Spleen (tissue), 11 donors: ENCODE data around the gene AKIP1. TPM values are rescaled to one million over a fixed set of nuclear protein-coding genes. Genes with fewer than 3 reads are reported as not detected.
"Not testable (repeated sequence)": the region's sequence is repeated elsewhere in the genome, so short reads cannot be mapped to it uniquely, and the experiment has no call there.

Experiments
- DNase-seq: peaks from one replicate; pipeline ENCODE4 v3.0.0-alpha.2; 2020
- H3K27ac ChIP-seq, 8 donors: fragments of 200-600 bp; sonication (generic) in 7 of 8; 1 replicate in 4 of 8; 2 replicates in 4 of 8; pipeline versions ENCODE4 v1.5.0 to v1.8.0; 2016 to 2021; ENCODE audit warnings: inconsistent platforms in 4 of 8, mild to moderate bottlenecking in 4 of 8, moderate library complexity in 1 of 8
- H3K27me3 ChIP-seq, 7 donors: fragments of 200-600 bp; sonication (generic) in 6 of 7; replicated peaks in 1 of 7; 1 replicate in 4 of 7; 2 replicates in 3 of 7; pipeline versions ENCODE4 v1.5.0 to v1.8.0; 2016 to 2021; ENCODE audit warnings: inconsistent platforms in 3 of 7, mild to moderate bottlenecking in 1 of 7
- H3K36me3 ChIP-seq, 6 donors: fragments of 200-600 bp; sonication (generic) in 5 of 6; 1 replicate in 4 of 6; 2 replicates in 2 of 6; pipeline versions ENCODE4 v1.5.0 to v1.8.0; 2016 to 2021; ENCODE audit warnings: inconsistent platforms in 2 of 6
- H3K4me1 ChIP-seq, 6 donors: fragments of 200-600 bp; sonication (generic) in 5 of 6; 1 replicate in 3 of 6; 2 replicates in 3 of 6; pipeline versions ENCODE4 v1.5.0 to v1.8.0; 2016 to 2021; ENCODE audit warnings: inconsistent platforms in 3 of 6
- H3K4me3 ChIP-seq, 8 donors: fragments of 200-600 bp; sonication (generic) in 7 of 8; 1 replicate in 4 of 8; 2 replicates in 4 of 8; pipeline versions ENCODE4 v1.5.0 to v1.8.0; 2016 to 2021; ENCODE audit warnings: inconsistent platforms in 4 of 8, mild to moderate bottlenecking in 4 of 8, moderate library complexity in 2 of 8
- H3K9me3 ChIP-seq, 8 donors: fragments of 200-600 bp; sonication (generic) in 7 of 8; 1 replicate in 4 of 8; 2 replicates in 4 of 8; pipeline versions ENCODE4 v1.5.0 to v1.8.0; 2016 to 2021; ENCODE audit warnings: inconsistent platforms in 4 of 8
- CTCF ChIP-seq, 11 experiments: fragments of 200-600 bp in 7 of 11; fragments of 450-650 bp in 4 of 11; sonication (generic) in 4 of 11; IDR thresholded peaks in 8 of 11; conservative IDR thresholded peaks in 3 of 11; 1 replicate in 7 of 11; 2 replicates in 4 of 11; pipeline versions ENCODE4 v1.4.0 to v1.8.0; 2016 to 2021; ENCODE audit warnings: antibody characterized with exemption in 11 of 11, inconsistent platforms in 4 of 11, mild to moderate bottlenecking in 1 of 11
- POLR2A ChIP-seq, 3 donors: fragments of 450-650 bp; IDR thresholded peaks; one replicate each; pipeline ENCODE4 v1.5.1; 2017; ENCODE audit warnings: antibody characterized with exemption in 3 of 3, mild to moderate bottlenecking in 1 of 3
- POLR2AphosphoS5 ChIP-seq, 3 donors: sonication (generic); formaldehyde crosslinking; IDR thresholded peaks; one replicate each; pipeline ENCODE4 v1.5.1; 2017; ENCODE audit warnings: antibody characterized with exemption in 3 of 3
- WGBS, 5 donors: extraction: QIAGEN DNeasy Blood & Tissue Kit in 3 of 5; methylation state at CpG; one replicate each; pipeline versions ENCODE4 v1.1.5 to v1.1.7; 2013 to 2018; 5-methylcytosine and 5-hydroxymethylcytosine counted together
- intact Hi-C: fragments of 100-400 bp; cut with DNase I; formaldehyde crosslinking; loops from one replicate; pipeline ENCODE4 v1.15.0; 2023; ENCODE audit warnings: low total_unique reads
- polyA plus RNA-seq, 3 donors: library from polyadenylated mRNA; stranded (reverse); fragments of 200-250 nt; gene quantifications; one replicate each; pipeline ENCODE4 v1.2.1, GENCODE V29; 2013
- total RNA-seq, 7 donors: library from RNA; depleted of rRNA in 3 of 7; stranded (reverse); fragments of >200 nt in 3 of 7; fragmentation: NEBNext Ultra II Directional in 4 of 7; extraction: Animal tissue kit (Norgen Biotek cat#: 25700) in 4 of 7; gene quantifications; one replicate each; pipeline versions ENCODE4 v1.1.0 to v1.2.1, GENCODE V29; 2016 to 2021
- donor health status: healthy with polysubstance abuse.
- donor health status: DM: no; HTN: no; CAD: no; lungs with moderate emphysema.
- donor health status: DM: no; HTN: no; CAD: no.
- donor health status: Bipolar disorder and iron deficiency.
- donor health status: healthy.
- donor health status: DM: no; HTN: no; CAD: no.
- donor health status: DM: yes; HTN: yes; CAD: no.

The AKIP1 gene
- total and polyA plus RNA-seq, 10 donors, result 9.8 to 33.6 (median 24.9) TPM

DNA sequence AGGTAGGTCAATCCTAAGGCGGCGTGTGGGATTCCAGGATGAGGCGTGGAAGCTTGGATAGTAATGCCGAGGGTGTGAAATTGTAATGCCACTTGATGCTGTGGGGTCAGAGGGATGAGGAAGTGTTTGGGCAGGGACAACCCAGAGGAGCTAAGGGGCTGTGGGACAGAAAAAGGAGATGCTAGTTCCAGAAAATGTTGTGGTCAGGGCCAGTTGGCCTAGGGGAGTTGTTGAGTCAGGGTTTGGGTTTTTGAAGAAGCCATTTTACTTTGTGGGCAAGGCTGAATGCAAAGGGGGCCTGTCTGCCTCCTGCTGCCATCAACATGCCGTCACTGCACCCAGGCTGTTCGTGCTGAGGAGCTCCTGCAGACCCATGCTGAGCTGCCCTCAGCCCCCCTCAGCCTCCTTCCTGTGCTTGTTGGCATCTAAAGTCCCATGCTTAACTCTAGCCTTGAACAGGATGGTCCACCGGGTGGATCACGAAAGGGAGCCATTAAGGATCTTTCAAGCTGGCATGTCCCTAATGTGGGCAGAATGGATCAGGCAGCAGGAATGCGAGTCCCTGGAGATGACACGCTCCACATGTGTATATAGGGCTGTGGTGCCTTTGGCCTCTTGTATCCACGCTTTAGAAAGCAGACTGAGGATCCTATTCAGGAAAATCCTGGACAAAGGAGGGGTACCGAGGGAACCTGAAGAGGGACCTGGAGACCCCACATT is 19.6 kb downstream of the AKIP1 start:
- 84 to 95% (median 91%) methylated on average over 12 of the region's 12 CpGs for WGBS, 5 donors
- H3K9me3 ChIP-seq, result no peaks in the 10 kb centered on the region
- H3K27me3 ChIP-seq, result no peaks in the 10 kb centered on the region
- no peak overlapping the region for H3K4me3 ChIP-seq
- peaks cover 0 to 2% (median 0%) of the 10 kb centered on the region in 6 donors for H3K36me3 ChIP-seq
- DNase-seq, result no peak
- intact Hi-C loops, result no loop called here
- no peaks in the 10 kb centered on the region for H3K4me1 ChIP-seq
- H3K27ac ChIP-seq, result no peak overlapping the region
- no peak for TF ChIP-seq POLR2A (IDR thresholded peaks at IDR 0.05)
- TF ChIP-seq CTCF (IDR thresholded peaks at IDR 0.05 in 8 of 11, conservative IDR thresholded peaks at IDR 0.05 in 3 of 11), result no peak
- TF ChIP-seq POLR2AphosphoS5 (IDR thresholded peaks at IDR 0.05), result no peak

DNA sequence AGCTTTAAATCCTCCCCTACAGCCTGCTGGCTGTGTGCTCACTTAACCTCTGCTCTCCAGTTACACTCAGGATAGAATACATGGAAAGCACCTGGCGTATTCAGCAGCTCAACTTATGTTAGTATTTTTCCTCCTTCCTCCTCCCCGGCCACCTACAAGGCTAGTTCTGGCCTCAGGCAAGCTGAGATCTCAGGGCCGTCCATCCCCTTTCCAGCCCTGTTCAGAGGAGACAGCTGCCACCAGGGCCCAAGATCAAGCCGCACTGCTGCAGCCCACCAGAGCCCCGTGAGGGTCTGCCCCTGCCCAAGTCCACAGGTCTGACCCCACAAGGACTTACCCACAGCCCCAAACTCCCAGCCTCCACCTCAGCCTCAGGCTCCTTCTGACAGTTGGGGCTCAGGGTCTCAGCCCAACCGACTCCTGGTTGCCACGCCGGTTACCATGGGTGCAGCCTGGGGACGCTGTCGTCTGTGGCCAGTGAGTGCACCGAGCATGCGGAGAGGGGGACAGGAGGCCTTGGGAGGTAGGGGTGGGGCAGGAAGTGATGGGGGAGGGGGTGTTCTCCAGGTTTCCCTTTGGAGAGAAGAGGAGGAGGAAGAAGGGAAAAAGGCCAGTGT is 21.7 kb downstream of the AKIP1 start, which contains the start of gene C11orf16:
Gene C11orf16, minus strand, starts transcription at position 384 of the 617 bp plus-strand sequence. CDS start 639 bp downstream, outside the sequence.
- H3K9me3 ChIP-seq, result no peaks in the 10 kb centered on the region
- TF ChIP-seq CTCF (IDR thresholded peaks at IDR 0.05 in 8 of 11, conservative IDR thresholded peaks at IDR 0.05 in 3 of 11) (no peak), POLR2AphosphoS5 (IDR thresholded peaks at IDR 0.05) (no peak), POLR2A (IDR thresholded peaks at IDR 0.05) (no peak)
- no peak within 1 kb of the TSS for H3K4me3 ChIP-seq
- WGBS, 5 donors, result 75 to 89% (median 80%) methylated on average over 12 of the region's 12 CpGs
- intact Hi-C loops, result no loop called here
- H3K4me1 ChIP-seq, result no peaks in the 10 kb centered on the region
- no peaks in the 10 kb centered on the region for H3K36me3 ChIP-seq
- H3K27ac ChIP-seq, result no peak within 1 kb of the TSS
- no peaks in the 10 kb centered on the region for H3K27me3 ChIP-seq
- no peak for DNase-seq

- H3K27me3 ChIP-seq, result no peaks in the 10 kb centered on the region
- H3K27ac ChIP-seq, result no peak overlapping the region
- no peaks in the 10 kb centered on the region for H3K36me3 ChIP-seq
- intact Hi-C loops, result no loop called here
- TF ChIP-seq CTCF (IDR thresholded peaks at IDR 0.05 in 8 of 11, conservative IDR thresholded peaks at IDR 0.05 in 3 of 11) (no peak), POLR2AphosphoS5 (IDR thresholded peaks at IDR 0.05) (no peak), POLR2A (IDR thresholded peaks at IDR 0.05) (no peak)
- DNase-seq, result no peak
- H3K4me1 ChIP-seq, result no peaks in the 10 kb centered on the region
- H3K4me3 ChIP-seq, result no peak overlapping the region
- WGBS, 5 donors, result 82 to 98% (median 92%) methylated on average over 6 of the region's 6 CpGs
- no peaks in the 10 kb centered on the region for H3K9me3 ChIP-seq
These were observed 22.9 kb downstream of the AKIP1 start for GRCh38 chr11:8933931-8934330.

- Histone ChIP-seq H3K9me3 (no peaks in the 10 kb centered on the region), H3K4me3 (no peak overlapping the region), H3K4me1 (no peaks in the 10 kb centered on the region), H3K36me3 (no peaks in the 10 kb centered on the region), H3K27me3 (no peaks in the 10 kb centered on the region), H3K27ac (no peak overlapping the region)
- TF ChIP-seq POLR2A (IDR thresholded peaks at IDR 0.05) (no peak), CTCF (IDR thresholded peaks at IDR 0.05 in 8 of 11, conservative IDR thresholded peaks at IDR 0.05 in 3 of 11) (no peak), POLR2AphosphoS5 (IDR thresholded peaks at IDR 0.05) (no peak)
- intact Hi-C loops, result no loop called here
- 71 to 81% (median 79%) methylated on average over 14 of the region's 14 CpGs for WGBS, 5 donors
- no peak for DNase-seq
These were observed 23.9 kb downstream of the AKIP1 start for GRCh38 chr11:8934742-8935488.

DNA sequence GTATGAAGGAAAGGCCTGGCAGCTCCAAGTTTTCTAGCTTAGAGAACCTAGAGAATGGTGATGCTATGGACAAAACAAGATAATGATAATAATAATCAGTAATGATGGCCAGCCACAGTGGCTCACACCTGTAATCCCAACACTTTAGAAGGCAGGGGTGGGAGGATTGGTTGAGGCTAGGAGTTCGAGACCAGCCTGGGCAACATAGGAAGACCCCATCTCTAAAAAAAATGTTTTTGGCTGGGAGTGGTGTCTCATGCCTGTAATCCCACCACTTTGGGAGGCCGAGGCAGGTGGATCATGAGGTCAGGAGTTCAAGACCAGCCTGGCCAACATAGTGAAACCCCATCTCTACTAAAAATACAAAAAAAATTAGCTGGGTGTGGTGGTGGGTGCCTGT is 24.8 kb downstream of the AKIP1 start:
- DNase-seq, H3K27ac ChIP-seq, H3K4me1 ChIP-seq, H3K4me3 ChIP-seq, H3K27me3 ChIP-seq, H3K9me3 ChIP-seq, H3K36me3 ChIP-seq, intact Hi-C loops: not testable (repeated sequence)
- 81 to 100% (median 85%) methylated on average over 2 of the region's 2 CpGs for WGBS, 5 donors
